CD14-positive monocyte (primary cell): ENCODE results near the gene STRIP1. TPM values are rescaled to one million over a fixed set of nuclear protein-coding genes. Genes with fewer than 3 reads are reported as not detected.
A peak's percentile ranks its signal among the peaks of the same experiment; 100 is the strongest.

Source experiments
- DNase-seq, 3 donors: peaks; one replicate each; pipeline ENCODE4 v3.0.0-alpha.2; 2011 to 2022
- H2AFZ ChIP-seq: 2 replicates; pipeline ENCODE4 v1.6.0; 2012; ENCODE audit warnings: mild to moderate bottlenecking, low read depth, low read length, inconsistent platforms; ENCODE audit not compliant: insufficient read depth, poor library complexity, severe bottlenecking
- H3K27ac ChIP-seq, 2 donors: 1 replicate in 1 of 2; 2 replicates in 1 of 2; pipeline ENCODE4 v1.5.1; 2012 to 2013; ENCODE audit warnings: low read length in 2 of 2, control low read depth in 1 of 2, inconsistent platforms in 1 of 2, low read depth in 1 of 2, mild to moderate bottlenecking in 1 of 2
- H3K27me3 ChIP-seq, 2 donors: one replicate each; pipeline versions ENCODE4 v1.6.0 to v1.6.1; 2011 to 2013; ENCODE audit warnings: low read length in 2 of 2; ENCODE audit not compliant: control insufficient read depth in 2 of 2, insufficient read depth in 2 of 2
- H3K36me3 ChIP-seq, 2 donors: replicated peaks in 1 of 2; 1 replicate in 1 of 2; 2 replicates in 1 of 2; pipeline versions ENCODE4 v1.5.1 to v1.6.1; 2012 to 2013; ENCODE audit warnings: low read length in 2 of 2, control low read depth in 1 of 2, inconsistent platforms in 1 of 2, mild to moderate bottlenecking in 1 of 2; ENCODE audit not compliant: insufficient read depth in 2 of 2, control insufficient read depth in 1 of 2
- H3K4me1 ChIP-seq, 2 donors: 1 replicate in 1 of 2; 2 replicates in 1 of 2; pipeline versions ENCODE4 v1.5.1 to v1.6.1; 2012 to 2013; ENCODE audit warnings: low read length in 2 of 2, control low read depth in 1 of 2, inconsistent platforms in 1 of 2, mild to moderate bottlenecking in 1 of 2, moderate library complexity in 1 of 2; ENCODE audit not compliant: insufficient read depth in 2 of 2, control insufficient read depth in 1 of 2
- H3K4me2 ChIP-seq: replicated peaks from 2 replicates; pipeline ENCODE3; 2012; ENCODE audit warnings: low read length, moderate library complexity, mild to moderate bottlenecking; ENCODE audit not compliant: poor library complexity, severe bottlenecking; ENCODE audit errors: extremely low read depth
- H3K4me3 ChIP-seq, 3 experiments: fragments of 200-600 bp in 1 of 3; sonication (generic) in 1 of 3; replicated peaks in 1 of 3; 1 replicate in 2 of 3; 2 replicates in 1 of 3; pipeline ENCODE4 v1.5.1; 2011 to 2013; ENCODE audit warnings: low read length in 3 of 3, mild to moderate bottlenecking in 3 of 3, control low read depth in 2 of 3, low read depth in 2 of 3, inconsistent platforms in 1 of 3, moderate library complexity in 1 of 3
- H3K79me2 ChIP-seq: 2 replicates; pipeline ENCODE4 v1.6.0; 2012; ENCODE audit warnings: mild to moderate bottlenecking, control low read depth, inconsistent platforms, low read length, moderate library complexity; ENCODE audit not compliant: insufficient read depth
- H3K9ac ChIP-seq: 2 replicates; pipeline ENCODE4 v1.6.0; 2017; ENCODE audit warnings: low read length, mild to moderate bottlenecking; ENCODE audit not compliant: insufficient read depth, poor library complexity, severe bottlenecking
- H3K9me3 ChIP-seq, 2 donors: replicated peaks in 1 of 2; 1 replicate in 1 of 2; 2 replicates in 1 of 2; pipeline versions ENCODE4 v1.5.1 to v1.6.1; 2012 to 2013; ENCODE audit warnings: low read length in 2 of 2, control low read depth in 1 of 2; ENCODE audit not compliant: control insufficient read depth in 1 of 2, insufficient read depth in 1 of 2
- H4K20me1 ChIP-seq: 2 replicates; pipeline ENCODE4 v1.6.0; 2012; ENCODE audit warnings: mild to moderate bottlenecking, low read length, control low read depth, moderate library complexity; ENCODE audit not compliant: insufficient read depth
- H3K27ac Mint-ChIP-seq, 7 donors: one replicate each; pipeline ENCODE4 v1.8.0; 2020; ENCODE audit warnings: mild to moderate bottlenecking in 7 of 7, mixed read lengths in 7 of 7, moderate library complexity in 6 of 7, inconsistent platforms in 2 of 7
- H3K27me3 Mint-ChIP-seq, 3 donors: one replicate each; pipeline ENCODE4 v1.8.0; 2021 to 2022; ENCODE audit warnings: low read depth in 3 of 3, mild to moderate bottlenecking in 3 of 3, mixed read lengths in 3 of 3, moderate library complexity in 3 of 3, inconsistent platforms in 1 of 3
- H3K36me3 Mint-ChIP-seq, 2 donors: one replicate each; pipeline ENCODE4 v1.8.0; 2020; ENCODE audit warnings: mixed read lengths in 2 of 2, inconsistent platforms in 1 of 2, mild to moderate bottlenecking in 1 of 2
- H3K4me1 Mint-ChIP-seq: one replicate; pipeline ENCODE4 v1.8.0; 2020; ENCODE audit warnings: mild to moderate bottlenecking, mixed read lengths
- H3K4me3 Mint-ChIP-seq, 2 donors: one replicate each; pipeline ENCODE4 v1.8.0; 2020; ENCODE audit warnings: mild to moderate bottlenecking in 2 of 2, mixed read lengths in 2 of 2, moderate library complexity in 1 of 2
- H3K9me3 Mint-ChIP-seq, 7 donors: one replicate each; pipeline ENCODE4 v1.8.0; 2020 to 2022; ENCODE audit warnings: mixed read lengths in 7 of 7, mild to moderate bottlenecking in 6 of 7, moderate library complexity in 6 of 7, inconsistent platforms in 2 of 7
- CTCF ChIP-seq: fragments of 200-600 bp; IDR thresholded peaks from one replicate; pipeline ENCODE4 v1.8.0; 2022; ENCODE audit warnings: antibody characterized with exemption, mild to moderate bottlenecking
- WGBS: methylation state at CpG from one replicate; pipeline ENCODE4 v1.1.5; 2013; ENCODE audit warnings: missing lambda C conversion rate; ENCODE audit not compliant: insufficient coverage; 5-methylcytosine and 5-hydroxymethylcytosine counted together
- intact Hi-C, 2 donors: fragments of 100-400 bp; cut with micrococcal nuclease; formaldehyde crosslinking; loops; one replicate each; pipeline versions ENCODE4 v1.15.0 to v1.15.1; 2023
- polyA plus RNA-seq, 3 donors: library from polyadenylated mRNA; depleted of rRNA in 1 of 3; unstranded in 2 of 3; stranded (reverse) in 1 of 3; fragments of 300-500 nt in 2 of 3; fragments of >200 nt in 1 of 3; fragmentation: Illumina TruSeq in 2 of 3; gene quantifications; 1 replicate in 2 of 3; 2 replicates in 1 of 3; pipeline ENCODE4 v1.2.3, GENCODE V29; 2012 to 2021

STRIP1 gene
- polyA plus RNA-seq, 3 donors, result 8.9 to 33.6 (median 11.0) TPM

GRCh38 chr1:110088739-110089316 is 54.4 kb downstream of the STRIP1 start:
- H3K36me3 Mint-ChIP-seq, result peaks cover 0 to 6% of the 10 kb centered on the region in 2 donors
- peaks cover 31 to 46% (median 41%) of the 10 kb centered on the region in 3 donors for H3K27me3 Mint-ChIP-seq
- H3K4me3 Mint-ChIP-seq, result peak overlapping the region in 1 of 2 donors; percentile 3
- 96% methylated on average over 5 of the region's 10 CpGs for WGBS
- Histone ChIP-seq H4K20me1 (no peaks in the 10 kb centered on the region), H3K9me3 (peaks cover 0 to 6% of the 10 kb centered on the region in 2 donors), H3K4me1 (peaks cover 6 to 14% of the 10 kb centered on the region in 2 donors), H3K79me2 (no peaks in the 10 kb centered on the region), H3K27ac (no peak overlapping the region), H3K36me3 (no peaks in the 10 kb centered on the region), H2AFZ (no peak overlapping the region), H3K9ac (no peak overlapping the region), H3K27me3 (peaks cover 25 to 38% of the 10 kb centered on the region in 2 donors), H3K4me2 (no peak overlapping the region), H3K4me3 (no peak overlapping the region)
- intact Hi-C loops, result no loop called here
- H3K4me1 Mint-ChIP-seq, result peaks cover 13% of the 10 kb centered on the region
- peak overlapping the region in 1 of 7 donors; percentile 60 for H3K27ac Mint-ChIP-seq
- H3K9me3 Mint-ChIP-seq, result peaks cover 0 to 8% (median 2%) of the 10 kb centered on the region in 7 donors
- TF ChIP-seq CTCF, result no peak
- DNase-seq, result no peak

GRCh38 chr1:110089561-110090275 is 55.3 kb downstream of the STRIP1 start:
- no peak for TF ChIP-seq CTCF
- intact Hi-C loops, result no loop called here
- Mint-ChIP-seq H3K4me3 (no peak overlapping the region), H3K27me3 (peaks cover 28 to 38% (median 33%) of the 10 kb centered on the region in 3 donors), H3K4me1 (peaks cover 6% of the 10 kb centered on the region), H3K36me3 (peaks cover 0 to 6% of the 10 kb centered on the region in 2 donors), H3K9me3 (peaks cover 0 to 9% (median 3%) of the 10 kb centered on the region in 7 donors), H3K27ac (peak overlapping the region in 1 of 7 donors; percentile 43)
- H3K4me1 ChIP-seq, result peaks cover 0 to 5% of the 10 kb centered on the region in 2 donors
- no peak overlapping the region for H3K9ac ChIP-seq
- no peaks in the 10 kb centered on the region for H3K36me3 ChIP-seq
- H3K4me2 ChIP-seq, result no peak overlapping the region
- H4K20me1 ChIP-seq, result no peaks in the 10 kb centered on the region
- H3K79me2 ChIP-seq, result no peaks in the 10 kb centered on the region
- H3K27ac ChIP-seq, result no peak overlapping the region
- no peak overlapping the region for H2AFZ ChIP-seq
- peaks cover 22 to 31% of the 10 kb centered on the region in 2 donors for H3K27me3 ChIP-seq
- no peak overlapping the region for H3K4me3 ChIP-seq
- peaks cover 4 to 6% of the 10 kb centered on the region in 2 donors for H3K9me3 ChIP-seq
- 45% methylated on average over 4 of the region's 7 CpGs for WGBS
- DNase-seq, result no peak
